DMS153 treated with DMSO at 0.1 percent for 48 hours (cell line): Measurements from ENCODE around the gene GHSR.

ENCODE experiments used
- DNase-seq: peaks from one replicate; lab custom pipeline; 2025; ENCODE audit not compliant: unreplicated experiment; lab: John Stamatoyannopoulos, UW

GHSR gene, protein sequence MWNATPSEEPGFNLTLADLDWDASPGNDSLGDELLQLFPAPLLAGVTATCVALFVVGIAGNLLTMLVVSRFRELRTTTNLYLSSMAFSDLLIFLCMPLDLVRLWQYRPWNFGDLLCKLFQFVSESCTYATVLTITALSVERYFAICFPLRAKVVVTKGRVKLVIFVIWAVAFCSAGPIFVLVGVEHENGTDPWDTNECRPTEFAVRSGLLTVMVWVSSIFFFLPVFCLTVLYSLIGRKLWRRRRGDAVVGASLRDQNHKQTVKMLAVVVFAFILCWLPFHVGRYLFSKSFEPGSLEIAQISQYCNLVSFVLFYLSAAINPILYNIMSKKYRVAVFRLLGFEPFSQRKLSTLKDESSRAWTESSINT

DNA sequence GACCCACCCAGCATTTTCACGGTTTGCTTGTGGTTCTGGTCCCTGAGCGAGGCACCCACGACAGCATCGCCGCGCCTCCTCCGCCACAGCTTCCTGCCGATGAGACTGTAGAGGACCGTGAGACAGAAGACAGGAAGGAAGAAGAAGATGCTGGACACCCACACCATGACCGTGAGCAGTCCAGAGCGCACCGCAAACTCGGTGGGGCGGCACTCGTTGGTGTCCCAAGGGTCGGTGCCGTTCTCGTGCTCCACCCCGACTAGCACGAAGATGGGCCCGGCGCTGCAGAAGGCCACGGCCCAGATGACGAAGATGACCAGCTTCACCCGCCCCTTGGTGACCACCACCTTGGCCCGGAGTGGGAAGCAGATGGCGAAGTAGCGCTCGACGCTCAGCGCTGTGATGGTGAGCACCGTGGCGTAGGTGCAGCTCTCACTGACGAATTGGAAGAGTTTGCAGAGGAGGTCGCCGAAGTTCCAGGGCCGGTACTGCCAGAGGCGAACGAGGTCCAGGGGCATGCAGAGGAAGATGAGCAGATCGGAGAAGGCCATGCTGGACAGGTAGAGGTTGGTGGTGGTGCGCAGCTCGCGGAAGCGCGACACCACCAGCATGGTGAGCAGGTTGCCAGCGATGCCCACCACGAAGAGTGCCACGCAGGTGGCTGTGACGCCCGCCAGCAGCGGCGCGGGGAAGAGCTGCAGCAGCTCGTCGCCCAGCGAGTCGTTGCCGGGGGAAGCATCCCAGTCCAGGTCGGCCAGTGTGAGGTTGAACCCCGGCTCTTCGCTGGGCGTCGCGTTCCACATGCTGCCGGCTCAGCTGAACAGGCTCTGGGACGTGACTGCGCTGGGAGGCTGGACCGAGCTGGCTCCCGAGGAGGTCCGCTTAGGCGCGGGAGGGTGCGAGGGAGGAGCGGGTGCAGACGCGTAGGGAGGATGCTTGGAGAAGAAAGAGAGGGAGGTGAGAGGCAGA lies at the start of gene GHSR:
TSS of gene GHSR (minus strand) at position 846 of the 969 bp plus-strand sequence. CDS start at position 803, 43 bp downstream.
- no peak for DNase-seq

GRCh38 chr3:172490198-172490669 lies 42.0 kb upstream of the GHSR start:
- peak; percentile 60 for DNase-seq

DNA sequence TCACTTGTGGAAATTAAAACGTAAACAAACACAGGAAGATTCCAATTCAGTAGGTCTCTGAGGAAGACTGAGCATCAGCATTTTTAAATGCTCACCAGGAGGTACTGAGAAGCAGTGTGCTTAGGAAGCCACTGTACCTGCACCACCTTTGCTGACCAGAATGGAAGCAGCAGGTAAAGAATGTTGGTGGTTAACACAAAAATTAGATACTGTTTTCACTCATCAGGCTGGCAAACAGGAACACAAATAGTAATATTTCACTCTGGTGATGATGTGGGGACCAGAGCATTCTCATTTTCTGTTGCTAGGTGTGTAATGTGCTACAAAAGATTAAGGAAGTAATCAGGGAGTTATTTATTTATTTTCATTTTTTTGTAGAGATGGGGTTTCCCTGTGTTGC lies 29.9 kb upstream of the GHSR start:
- DNase-seq = no peak

DNA sequence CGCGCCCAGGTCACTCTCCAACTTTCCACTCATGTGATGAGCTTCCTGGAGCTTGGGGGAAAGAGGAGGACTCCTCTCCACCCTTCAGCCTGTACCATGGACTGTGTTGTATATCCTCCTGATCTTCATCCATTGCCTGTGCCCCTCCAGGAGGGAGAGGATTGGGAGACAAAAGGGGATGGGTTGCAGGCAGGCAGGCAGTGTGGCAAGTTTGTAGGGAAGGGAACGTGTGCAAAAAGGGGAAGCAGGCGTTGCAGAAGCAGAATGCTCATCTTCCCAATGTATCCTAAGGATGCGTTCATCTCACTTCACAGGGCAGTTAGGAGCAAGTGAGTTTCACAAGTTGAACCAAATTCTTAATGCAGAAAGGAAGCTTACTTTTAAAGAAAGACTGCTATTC lies 28.1 kb upstream of the GHSR start:
- no peak for DNase-seq

GRCh38 chr3:172475703-172476102 lies 27.4 kb upstream of the GHSR start:
- DNase-seq = no peak

DNA sequence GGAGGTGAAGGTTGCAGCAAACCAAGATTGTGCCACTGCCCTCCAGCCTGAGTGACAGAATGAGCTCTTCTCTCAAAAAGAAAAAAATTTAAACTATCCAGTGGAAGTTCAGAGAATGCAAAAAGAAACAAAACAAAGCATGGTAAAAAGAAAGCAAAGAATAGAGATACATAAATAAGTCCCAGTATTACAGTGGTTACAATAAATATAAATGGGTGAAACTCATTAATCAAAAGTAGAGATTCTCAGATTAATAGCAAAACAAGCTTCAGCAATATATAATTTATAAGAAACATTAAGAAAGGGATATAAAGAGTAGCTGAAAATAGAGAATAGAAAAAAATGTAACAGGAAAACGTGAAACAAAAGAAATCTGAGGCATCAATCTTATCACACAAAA lies 23.6 kb upstream of the GHSR start:
- no peak for DNase-seq

DNA sequence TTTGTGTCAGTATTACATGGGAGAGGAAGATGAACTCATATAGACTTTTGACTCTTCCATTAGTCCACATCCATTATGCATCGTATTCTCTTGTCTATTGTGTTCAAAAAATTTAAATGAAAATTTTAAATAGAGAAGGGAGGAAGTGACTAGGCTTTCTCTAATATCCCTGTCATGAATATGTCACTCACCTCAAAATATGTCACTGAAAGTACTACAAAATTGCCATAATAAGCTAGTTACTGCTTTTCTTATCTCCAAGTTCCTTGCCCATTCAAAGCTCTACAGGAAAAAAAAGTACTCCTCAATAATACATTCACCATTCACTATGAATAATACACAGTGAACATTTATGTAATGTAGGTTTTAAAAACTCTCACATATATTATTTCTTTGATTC lies 22.3 kb upstream of the GHSR start:
- DNase-seq = no peak

GRCh38 chr3:172467170-172467824 lies 19.0 kb upstream of the GHSR start:
- DNase-seq = no peak

- DNase-seq = no peak
Measured at GRCh38 chr3:172466553-172467130, 18.4 kb upstream of the GHSR start.

GRCh38 chr3:172465281-172465680 lies 17.0 kb upstream of the GHSR start:
- no peak for DNase-seq

GRCh38 chr3:172464306-172464705 lies 16.1 kb upstream of the GHSR start:
- no peak for DNase-seq

DNA sequence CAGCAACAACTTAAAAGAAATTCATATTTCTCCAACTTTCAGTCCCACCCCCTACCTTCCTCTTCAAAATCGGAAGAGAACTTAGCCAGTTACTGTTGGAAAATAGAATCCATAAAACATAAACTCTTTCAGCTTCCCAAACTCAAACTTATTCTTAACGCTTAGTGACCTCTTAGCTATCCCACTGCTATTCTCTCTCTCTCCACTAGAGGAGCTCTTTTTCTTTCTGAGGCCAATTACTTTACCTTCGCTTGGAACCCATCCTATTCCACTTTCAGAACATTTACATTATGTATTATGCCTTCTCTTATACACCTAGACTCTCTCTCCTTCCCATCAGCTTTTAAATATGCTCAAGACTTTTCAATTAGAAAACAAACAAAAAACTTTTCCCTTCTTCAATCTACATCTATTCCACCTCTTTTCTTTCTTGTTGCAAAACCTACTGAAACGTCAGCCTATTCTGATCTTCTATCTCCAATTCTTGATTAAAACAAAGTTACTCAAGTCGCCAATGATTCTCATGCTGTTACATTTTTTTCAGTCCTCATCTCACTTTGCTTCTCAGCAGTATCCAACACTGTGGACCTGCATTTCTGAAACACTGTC lies 13.4 kb upstream of the GHSR start:
- DNase-seq = no peak

- DNase-seq = no peak
Measured at GRCh38 chr3:172456404-172456803, 8.1 kb upstream of the GHSR start.

DNA sequence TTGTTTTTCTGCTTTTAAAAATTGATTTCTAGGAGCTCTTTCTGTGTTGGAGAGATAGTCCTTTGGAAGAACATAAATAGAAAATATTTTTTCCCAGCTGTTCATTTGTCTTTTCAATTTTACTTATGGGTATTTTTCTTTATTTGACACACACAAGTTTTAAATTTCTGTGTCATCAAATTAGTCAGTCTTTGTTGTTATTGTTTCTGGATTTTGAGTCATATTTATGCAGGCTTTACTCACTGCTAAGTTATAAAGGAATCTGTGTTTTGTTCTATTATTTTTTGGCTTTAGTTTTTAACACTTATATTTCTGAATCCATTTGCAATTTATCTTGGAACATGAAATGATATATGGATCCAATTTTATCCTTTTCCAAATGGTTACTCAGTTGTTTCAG lies 5.9 kb upstream of the GHSR start:
- DNase-seq = no peak

DNA sequence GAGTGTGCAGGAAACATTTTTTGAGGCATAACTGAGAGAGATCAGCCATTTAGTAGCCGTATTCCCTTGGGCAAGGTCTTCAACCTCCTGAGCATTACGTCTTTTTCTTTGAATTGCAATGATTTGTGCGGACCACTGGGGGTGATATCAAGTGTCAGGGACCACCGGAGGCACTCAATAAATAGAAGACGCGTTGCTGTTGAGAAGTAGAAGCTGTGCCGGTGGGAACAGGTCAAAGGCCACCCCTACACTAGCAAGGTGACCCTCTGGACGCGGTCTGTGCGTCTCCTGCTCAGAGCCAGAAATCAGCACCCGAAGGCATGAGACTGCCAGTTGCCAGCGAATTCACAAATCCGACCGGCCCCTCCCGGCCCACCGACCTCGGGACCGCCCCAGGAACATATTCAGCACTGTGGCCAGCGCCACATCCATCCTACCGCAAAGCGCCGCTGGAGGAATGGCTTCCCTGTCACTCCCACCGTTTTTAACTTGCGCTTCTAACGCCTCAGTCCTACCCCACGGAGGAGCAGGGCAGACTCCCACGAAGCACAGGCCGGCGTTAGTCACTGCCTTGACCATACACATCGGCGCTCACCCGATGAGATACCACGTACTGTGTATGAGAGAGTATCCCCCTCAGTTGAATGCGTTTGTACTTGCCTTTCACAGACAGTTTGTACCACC lies 1.4 kb upstream of the GHSR start:
- DNase-seq = no peak

- DNase-seq = no peak
Measured at GRCh38 chr3:172448661-172449465, 607 bp upstream of the GHSR start.

- no peak for DNase-seq
Measured at GRCh38 chr3:172446198-172446597, 2.1 kb downstream of the GHSR start.

GRCh38 chr3:172444821-172445220 lies 3.4 kb downstream of the GHSR start:
- no peak for DNase-seq

GRCh38 chr3:172442606-172443005 lies 5.7 kb downstream of the GHSR start:
- DNase-seq = no peak
